Osteocyte (in vitro differentiated cells): ENCODE data around the gene PDSS1. TPM values are rescaled to one million over a fixed set of nuclear protein-coding genes. Genes with fewer than 3 reads are reported as not detected.
A peak's percentile ranks its signal among the peaks of the same experiment; 100 is the strongest.
"Not testable (repeated sequence)": the region's sequence is repeated elsewhere in the genome, so short reads cannot be mapped to it uniquely, and the experiment has no call there.

ENCODE experiments used
- DNase-seq: peaks from one replicate; pipeline ENCODE4 v3.0.0; 2021; ENCODE audit warnings: mixed read lengths; ENCODE audit not compliant: unreplicated experiment; ENCODE audit errors: extremely low spot score
- H3K27ac Mint-ChIP-seq: one replicate; pipeline ENCODE4 v1.8.0; 2021; ENCODE audit warnings: mild to moderate bottlenecking, mixed read lengths; ENCODE audit not compliant: unreplicated experiment
- H3K27me3 Mint-ChIP-seq: one replicate; pipeline ENCODE4 v1.8.0; 2021; ENCODE audit warnings: mixed read lengths; ENCODE audit not compliant: unreplicated experiment
- H3K36me3 Mint-ChIP-seq: one replicate; pipeline ENCODE4 v1.8.0; 2021; ENCODE audit warnings: mixed read lengths; ENCODE audit not compliant: unreplicated experiment
- H3K4me1 Mint-ChIP-seq: one replicate; pipeline ENCODE4 v1.8.0; 2021; ENCODE audit warnings: mixed read lengths; ENCODE audit not compliant: unreplicated experiment
- H3K4me3 Mint-ChIP-seq: one replicate; pipeline ENCODE4 v1.8.0; 2021; ENCODE audit warnings: mild to moderate bottlenecking, moderate library complexity, mixed read lengths; ENCODE audit not compliant: unreplicated experiment
- H3K9me3 Mint-ChIP-seq: one replicate; pipeline ENCODE4 v1.8.0; 2021; ENCODE audit warnings: mixed read lengths; ENCODE audit not compliant: unreplicated experiment
- CTCF ChIP-seq: fragments of 200-600 bp; sonication (generic); IDR thresholded peaks from 2 replicates; pipeline ENCODE4 v1.5.0; 2021; ENCODE audit warnings: antibody characterized with exemption, mild to moderate bottlenecking, moderate library complexity
- long read RNA-seq: library from polyadenylated mRNA; unstranded; transcript quantifications from one replicate; pipeline ENCODE4 v2.0.0, GENCODE V29; 2021
- total RNA-seq: library from RNA; stranded (reverse); gene quantifications from 2 replicates; pipeline ENCODE4 v1.2.1, GENCODE V29; 2021

PDSS1 gene, protein sequence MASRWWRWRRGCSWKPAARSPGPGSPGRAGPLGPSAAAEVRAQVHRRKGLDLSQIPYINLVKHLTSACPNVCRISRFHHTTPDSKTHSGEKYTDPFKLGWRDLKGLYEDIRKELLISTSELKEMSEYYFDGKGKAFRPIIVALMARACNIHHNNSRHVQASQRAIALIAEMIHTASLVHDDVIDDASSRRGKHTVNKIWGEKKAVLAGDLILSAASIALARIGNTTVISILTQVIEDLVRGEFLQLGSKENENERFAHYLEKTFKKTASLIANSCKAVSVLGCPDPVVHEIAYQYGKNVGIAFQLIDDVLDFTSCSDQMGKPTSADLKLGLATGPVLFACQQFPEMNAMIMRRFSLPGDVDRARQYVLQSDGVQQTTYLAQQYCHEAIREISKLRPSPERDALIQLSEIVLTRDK
- total RNA-seq, result 3.4 and 3.8 TPM in 2 replicates
- long read RNA-seq, partial matches to known transcripts, result 1 of 2 reads
- long read RNA-seq, other reads (novel, unspliced or antisense), result 1 of 2 reads

GRCh38 chr10:26697163-26697921, at the start of gene PDSS1:
Gene PDSS1 (plus strand): TSS chr10:26697701. CDS start chr10:26697712, 11 bp downstream.
- peaks cover 20% of the 10 kb centered on the region for H3K4me1 Mint-ChIP-seq
- no peaks in the 10 kb centered on the region for H3K36me3 Mint-ChIP-seq
- no peaks in the 10 kb centered on the region for H3K9me3 Mint-ChIP-seq
- H3K27me3 Mint-ChIP-seq, result peaks cover 4% of the 10 kb centered on the region
- H3K4me3 Mint-ChIP-seq, result peak within 1 kb of the TSS; percentile 95
- TF ChIP-seq CTCF, result no peak
- DNase-seq, result no peak
- peak within 1 kb of the TSS; percentile 82 for H3K27ac Mint-ChIP-seq

- DNase-seq, H3K4me3 Mint-ChIP-seq, H3K27me3 Mint-ChIP-seq, H3K27ac Mint-ChIP-seq, H3K4me1 Mint-ChIP-seq, H3K36me3 Mint-ChIP-seq, H3K9me3 Mint-ChIP-seq: not testable (repeated sequence)
These were observed 49.3 kb upstream of the PDSS1 start for GRCh38 chr10:26648245-26648636.

- DNase-seq, result no peak
- no peak overlapping the region for H3K27ac Mint-ChIP-seq
- H3K4me3 Mint-ChIP-seq, result no peak overlapping the region
- no peak for TF ChIP-seq CTCF
- no peaks in the 10 kb centered on the region for H3K36me3 Mint-ChIP-seq
- peaks cover 10% of the 10 kb centered on the region for H3K27me3 Mint-ChIP-seq
- H3K9me3 Mint-ChIP-seq, result no peaks in the 10 kb centered on the region
- no peaks in the 10 kb centered on the region for H3K4me1 Mint-ChIP-seq
These were observed 47.1 kb upstream of the PDSS1 start for GRCh38 chr10:26650406-26650805.

- not testable (repeated sequence) for H3K27me3 Mint-ChIP-seq, DNase-seq, H3K27ac Mint-ChIP-seq, H3K4me3 Mint-ChIP-seq, H3K36me3 Mint-ChIP-seq, H3K4me1 Mint-ChIP-seq, H3K9me3 Mint-ChIP-seq
These were observed 46.0 kb upstream of the PDSS1 start for GRCh38 chr10:26651476-26651875.

- no peak for DNase-seq
- peaks cover 16% of the 10 kb centered on the region for H3K27me3 Mint-ChIP-seq
- H3K4me3 Mint-ChIP-seq, result no peak overlapping the region
- H3K9me3 Mint-ChIP-seq, result no peaks in the 10 kb centered on the region
- no peaks in the 10 kb centered on the region for H3K36me3 Mint-ChIP-seq
- H3K4me1 Mint-ChIP-seq, result no peaks in the 10 kb centered on the region
- no peak overlapping the region for H3K27ac Mint-ChIP-seq
- TF ChIP-seq CTCF, result no peak
These were observed 44.5 kb upstream of the PDSS1 start for GRCh38 chr10:26653004-26653403.

- no peak overlapping the region for H3K4me3 Mint-ChIP-seq
- DNase-seq, result no peak
- peaks cover 27% of the 10 kb centered on the region for H3K27me3 Mint-ChIP-seq
- no peaks in the 10 kb centered on the region for H3K36me3 Mint-ChIP-seq
- H3K9me3 Mint-ChIP-seq, result no peaks in the 10 kb centered on the region
- no peak for TF ChIP-seq CTCF
- no peak overlapping the region for H3K27ac Mint-ChIP-seq
- no peaks in the 10 kb centered on the region for H3K4me1 Mint-ChIP-seq
These were observed 41.8 kb upstream of the PDSS1 start for GRCh38 chr10:26655746-26656145.
